ENCODE results near the gene BRAT1. TPM values are rescaled to one million over a fixed set of nuclear protein-coding genes. Genes with fewer than 3 reads are reported as not detected.

BRAT1 gene
- total RNA-seq, 1 donor from 2014 or later: 66.0 TPM

GRCh38 chr7:2517026-2517425, 38.3 kb downstream of the BRAT1 start:
- H3K4me3 ChIP-seq: no peak overlapping the region
- H3K9me3 ChIP-seq: no peaks in the 10 kb centered on the region
- H3K27ac ChIP-seq: peak overlapping the region; percentile 30
- TF ChIP-seq POLR2AphosphoS5 (IDR thresholded peaks at IDR 0.05; ENCODE audit: insufficient read depth in 1 of 2, low read depth in 1 of 2) (no peak), CTCF (IDR thresholded peaks at IDR 0.05) (no peak), POLR2A (IDR thresholded peaks at IDR 0.05) (no peak)
- intact Hi-C loops (cut with DNase I): no loop called here
- peaks cover 55% of the 10 kb centered on the region for H3K4me1 ChIP-seq
- DNase-seq (ENCODE audit: extremely low spot score in 2 of 2): no peak
- H3K36me3 ChIP-seq: no peaks in the 10 kb centered on the region
- H3K27me3 ChIP-seq: no peaks in the 10 kb centered on the region

GRCh38 chr7:2516194-2516555, 39.1 kb downstream of the BRAT1 start:
- Histone ChIP-seq H3K4me3 (no peak overlapping the region), H3K27ac (no peak overlapping the region), H3K36me3 (no peaks in the 10 kb centered on the region), H3K27me3 (no peaks in the 10 kb centered on the region), H3K4me1 (peaks cover 54% of the 10 kb centered on the region), H3K9me3 (no peaks in the 10 kb centered on the region)
- DNase-seq (ENCODE audit: extremely low spot score in 2 of 2): no peak
- intact Hi-C loops (cut with DNase I): no loop called here
- TF ChIP-seq CTCF (IDR thresholded peaks at IDR 0.05) (no peak), POLR2AphosphoS5 (IDR thresholded peaks at IDR 0.05; ENCODE audit: insufficient read depth in 1 of 2, low read depth in 1 of 2) (no peak), POLR2A (IDR thresholded peaks at IDR 0.05) (no peak)

- no peak for DNase-seq (ENCODE audit: extremely low spot score in 2 of 2)
- H3K4me1 ChIP-seq: peaks cover 54% of the 10 kb centered on the region
Measured at GRCh38 chr7:2515424-2516193, 39.7 kb downstream of the BRAT1 start.

GRCh38 chr7:2514473-2515423, 40.6 kb downstream of the BRAT1 start:
- no peaks in the 10 kb centered on the region for H3K9me3 ChIP-seq
- no peaks in the 10 kb centered on the region for H3K27me3 ChIP-seq
- no peak overlapping the region for H3K4me3 ChIP-seq
- intact Hi-C loops (cut with DNase I): no loop called here
- peaks cover 56% of the 10 kb centered on the region for H3K4me1 ChIP-seq
- H3K27ac ChIP-seq: no peak overlapping the region
- no peak for TF ChIP-seq POLR2AphosphoS5 (IDR thresholded peaks at IDR 0.05; ENCODE audit: insufficient read depth in 1 of 2, low read depth in 1 of 2)
- TF ChIP-seq CTCF (IDR thresholded peaks at IDR 0.05): no peak
- TF ChIP-seq POLR2A (IDR thresholded peaks at IDR 0.05): no peak
- H3K36me3 ChIP-seq: no peaks in the 10 kb centered on the region
- no peak for DNase-seq (ENCODE audit: extremely low spot score in 2 of 2)

More at GRCh38 chr7:2515424-2516193, 39.7 kb downstream of the BRAT1 start:
- Histone ChIP-seq H3K27me3 (no peaks in the 10 kb centered on the region), H3K4me3 (no peak overlapping the region), H3K36me3 (no peaks in the 10 kb centered on the region), H3K27ac (no peak overlapping the region), H3K9me3 (no peaks in the 10 kb centered on the region)
- TF ChIP-seq CTCF (IDR thresholded peaks at IDR 0.05): no peak
- intact Hi-C loops (cut with DNase I): no loop called here

All from vagina (tissue), 2 donors.